Measurements from ENCODE around the gene C12orf42. TPM values are rescaled to one million over a fixed set of nuclear protein-coding genes. Genes with fewer than 3 reads are reported as not detected.

Gene C12orf42
- total RNA-seq, 1 experiment from 2014 or later: not detected

GRCh38 chr12:103482365-103482764, 13.4 kb downstream of the C12orf42 start:
- Histone ChIP-seq H2AFZ (ENCODE audit: low read depth, low read length, poor library complexity, severe bottlenecking) (no peak overlapping the region), H3K4me2 (ENCODE audit: low read length) (no peak overlapping the region), H3K4me1 (ENCODE audit: control insufficient read depth in 1 of 2, insufficient read depth in 2 of 2, low read length in 2 of 2) (no peaks in the 10 kb centered on the region), H3K4me3 (replicated peaks in 1 of 2; ENCODE audit: low read depth in 1 of 2, low read length in 2 of 2) (no peak overlapping the region), H3K9me3 (ENCODE audit: control insufficient read depth in 1 of 2, insufficient read depth in 1 of 2, low read depth in 1 of 2, low read length in 2 of 2) (no peaks in the 10 kb centered on the region), H3K9me2 (ENCODE audit: insufficient read depth) (no peaks in the 10 kb centered on the region), H4K20me1 (ENCODE audit: insufficient read depth) (no peaks in the 10 kb centered on the region; the same call in 1 of the 2 replicates), H3K27me3 (ENCODE audit: insufficient read depth, low read length) (0 out of 2 replicates have a peak, but pooled peaks cover 11% of the 10 kb centered on the region), H3K36me3 (ENCODE audit: control insufficient read depth in 1 of 2, insufficient read depth in 2 of 2, low read length in 2 of 2) (no peaks in the 10 kb centered on the region), H3K9ac (ENCODE audit: low read length) (no peak overlapping the region), H3K79me2 (ENCODE audit: insufficient read depth, low read length) (no peaks in the 10 kb centered on the region), H3K27ac (ENCODE audit: low read depth, low read length) (no peak overlapping the region)
- ChIA-PET CTCF (no interaction called here), POLR2A (no interaction called here), RAD21 (ENCODE audit: low non-redundant PET in 1 of 2, low total read pairs in 2 of 2, uncharacterized antibody in 2 of 2, unreplicated experiment in 2 of 2) (no interaction called here)
- no peak for ATAC-seq
- TF ChIP-seq CEBPB (IDR thresholded peaks at IDR 0.05; ENCODE audit: low read depth): no peak
- no peak for TF ChIP-seq JUND (IDR thresholded peaks at IDR 0.05)
- TF ChIP-seq SIN3A (IDR thresholded peaks at IDR 0.05; ENCODE audit: low read depth): no peak
- TF ChIP-seq SRF (IDR thresholded peaks at IDR 0.05; ENCODE audit: low read depth): no peak
- TF ChIP-seq, protein P1, sequence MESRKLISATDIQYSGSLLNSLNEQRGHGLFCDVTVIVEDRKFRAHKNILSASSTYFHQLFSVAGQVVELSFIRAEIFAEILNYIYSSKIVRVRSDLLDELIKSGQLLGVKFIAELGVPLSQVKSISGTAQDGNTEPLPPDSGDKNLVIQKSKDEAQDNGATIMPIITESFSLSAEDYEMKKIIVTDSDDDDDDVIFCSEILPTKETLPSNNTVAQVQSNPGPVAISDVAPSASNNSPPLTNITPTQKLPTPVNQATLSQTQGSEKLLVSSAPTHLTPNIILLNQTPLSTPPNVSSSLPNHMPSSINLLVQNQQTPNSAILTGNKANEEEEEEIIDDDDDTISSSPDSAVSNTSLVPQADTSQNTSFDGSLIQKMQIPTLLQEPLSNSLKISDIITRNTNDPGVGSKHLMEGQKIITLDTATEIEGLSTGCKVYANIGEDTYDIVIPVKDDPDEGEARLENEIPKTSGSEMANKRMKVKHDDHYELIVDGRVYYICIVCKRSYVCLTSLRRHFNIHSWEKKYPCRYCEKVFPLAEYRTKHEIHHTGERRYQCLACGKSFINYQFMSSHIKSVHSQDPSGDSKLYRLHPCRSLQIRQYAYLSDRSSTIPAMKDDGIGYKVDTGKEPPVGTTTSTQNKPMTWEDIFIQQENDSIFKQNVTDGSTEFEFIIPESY (IDR thresholded peaks at IDR 0.05; ENCODE audit: extremely low read depth, insufficient replicate concordance, low read length): no peak
- TF ChIP-seq RAD21 (IDR thresholded peaks at IDR 0.05; ENCODE audit: low read depth): no peak
- TF ChIP-seq MAX (IDR thresholded peaks at IDR 0.05): no peak
- no peak for TF ChIP-seq FOSL1 (IDR thresholded peaks at IDR 0.05; ENCODE audit: low read depth)
- TF ChIP-seq CBX3 (IDR thresholded peaks at IDR 0.05; ENCODE audit: low read depth): no peak
- TF ChIP-seq, protein P2, sequence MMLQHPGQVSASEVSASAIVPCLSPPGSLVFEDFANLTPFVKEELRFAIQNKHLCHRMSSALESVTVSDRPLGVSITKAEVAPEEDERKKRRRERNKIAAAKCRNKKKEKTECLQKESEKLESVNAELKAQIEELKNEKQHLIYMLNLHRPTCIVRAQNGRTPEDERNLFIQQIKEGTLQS (IDR thresholded peaks at IDR 0.05): no peak
- no peak for TF ChIP-seq CTCF (IDR thresholded peaks at IDR 0.05 in 2 of 3, conservative IDR thresholded peaks at IDR 0.05 in 1 of 3; ENCODE audit: borderline replicate concordance in 1 of 3, insufficient read depth in 1 of 3, low read depth in 2 of 3, low read length in 2 of 3)
- no peak for TF ChIP-seq TCF7L2 (IDR thresholded peaks at IDR 0.05; ENCODE audit: borderline replicate concordance, extremely low read depth, insufficient read depth, insufficient read length)
- TF ChIP-seq ELF1 (IDR thresholded peaks at IDR 0.05; ENCODE audit: borderline replicate concordance, low read depth): no peak
- no peak for TF ChIP-seq POLR2A (IDR thresholded peaks at IDR 0.05; ENCODE audit: borderline replicate concordance, extremely low read depth, insufficient read depth, insufficient read length)
- no peak for TF ChIP-seq EGR1 (IDR thresholded peaks at IDR 0.05; ENCODE audit: low read depth)
- no peak for TF ChIP-seq ZNF274 (IDR thresholded peaks at IDR 0.05; ENCODE audit: low read depth, low read length)
- TF ChIP-seq ZFX (IDR thresholded peaks at IDR 0.05): no peak
- no peak for TF ChIP-seq SP1 (IDR thresholded peaks at IDR 0.05; ENCODE audit: low read depth)
- no peak for DNase-seq (ENCODE audit: low read depth, low spot score)
- intact Hi-C loops (cut with micrococcal nuclease): no loop called here
- BruUV-seq (replicated peaks): no TSS peak

Data from HCT116 (cell line).